ENCODE measurements around the gene SLC10A7.

The SLC10A7 gene

DNA sequence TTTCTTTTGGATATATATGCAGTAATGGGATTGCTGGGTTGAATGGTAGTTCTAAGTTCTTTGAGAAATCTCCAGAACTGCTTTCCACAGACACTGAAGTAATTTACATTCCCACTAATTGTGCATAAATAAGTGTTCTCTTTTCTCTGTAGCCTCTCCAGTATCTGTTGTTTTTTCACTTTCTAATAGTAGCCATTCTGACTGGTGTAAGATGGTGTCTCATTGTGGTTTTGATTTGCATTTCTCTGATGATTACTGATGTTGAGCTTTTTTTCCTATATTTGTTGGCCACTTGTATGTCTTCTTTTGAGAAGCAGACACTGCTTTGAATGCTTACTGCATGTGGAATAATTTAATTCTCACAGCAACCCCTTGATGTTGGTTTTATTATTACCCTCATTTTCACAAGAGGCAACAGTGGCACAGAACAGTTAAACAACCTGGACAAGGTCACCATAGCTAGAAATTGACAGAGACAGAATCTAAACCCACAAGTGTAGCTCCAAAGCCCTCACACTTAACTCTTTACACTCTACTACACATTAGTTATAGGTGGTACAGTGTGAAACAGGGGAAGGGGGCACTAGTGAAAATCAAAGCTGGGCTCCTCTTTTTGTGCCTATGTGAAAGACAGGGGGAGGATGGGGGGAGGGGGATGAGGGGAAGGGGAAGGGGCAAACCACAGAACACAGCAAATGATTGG, 211.3 kb downstream of the SLC10A7 start:
- DNase-seq (ENCODE audit: low read depth in 2 of 2) = no peak

DNA sequence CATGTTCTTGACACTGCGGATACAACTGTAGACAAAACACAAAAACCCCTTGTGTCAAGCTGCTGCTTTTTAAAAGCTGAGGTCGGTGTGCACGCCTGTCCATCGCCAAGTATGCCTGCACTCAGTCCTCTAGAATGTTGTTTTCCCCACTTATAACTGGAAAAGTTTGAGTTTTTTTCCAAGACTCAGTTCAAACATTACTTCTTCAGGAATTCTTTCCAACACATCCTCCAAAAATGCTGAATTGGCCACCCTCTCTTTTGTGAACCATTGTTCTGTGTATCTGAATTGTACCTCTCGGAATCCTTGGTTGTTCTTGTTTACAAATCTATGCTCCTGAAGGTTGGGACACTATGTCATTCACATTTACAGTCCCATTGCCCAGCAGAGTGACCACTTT, 212.8 kb downstream of the SLC10A7 start:
- no peak for DNase-seq (ENCODE audit: low read depth in 2 of 2)

DNA sequence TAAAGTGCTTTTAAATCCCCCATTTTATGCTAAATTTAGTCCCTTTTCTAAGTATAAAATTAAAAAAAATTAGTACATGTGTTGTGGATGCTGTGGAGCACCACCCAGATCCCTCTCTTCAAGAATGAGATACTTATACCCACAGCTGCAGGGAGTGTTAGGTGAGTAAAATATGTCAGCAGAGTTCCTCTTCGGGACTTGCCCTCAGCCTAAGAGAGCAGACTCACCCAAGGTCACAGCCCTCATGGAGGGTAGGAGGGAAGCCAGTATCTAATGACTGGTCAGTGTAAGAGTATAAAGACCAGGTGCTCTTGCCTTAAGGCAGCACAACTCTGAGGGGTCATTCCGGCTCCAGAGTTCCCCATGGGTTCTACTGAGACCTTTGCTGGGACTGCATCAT, 218.9 kb downstream of the SLC10A7 start:
- DNase-seq (ENCODE audit: low read depth in 2 of 2) = no peak

DNA sequence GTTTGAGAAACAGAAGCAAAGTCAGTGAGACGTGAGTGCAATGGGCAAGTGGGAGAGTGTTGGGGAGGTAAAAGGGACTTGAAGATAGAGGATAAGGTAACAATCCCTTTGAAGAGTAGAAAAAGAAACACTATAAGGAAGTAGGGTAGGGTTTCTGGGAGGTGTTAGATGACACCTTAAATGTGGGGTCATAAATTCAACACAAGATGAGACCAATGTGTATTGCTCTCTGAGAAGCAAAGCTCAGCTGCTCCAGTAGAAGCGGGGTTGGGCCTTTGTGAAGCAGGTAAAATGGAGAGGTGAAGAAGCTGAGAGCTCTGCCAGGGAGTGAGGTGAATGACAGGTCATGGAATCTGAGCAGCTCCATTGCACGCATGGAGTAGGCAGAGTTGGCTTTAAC, 222.1 kb downstream of the SLC10A7 start:
- no peak for DNase-seq (ENCODE audit: low read depth in 2 of 2)

DNA sequence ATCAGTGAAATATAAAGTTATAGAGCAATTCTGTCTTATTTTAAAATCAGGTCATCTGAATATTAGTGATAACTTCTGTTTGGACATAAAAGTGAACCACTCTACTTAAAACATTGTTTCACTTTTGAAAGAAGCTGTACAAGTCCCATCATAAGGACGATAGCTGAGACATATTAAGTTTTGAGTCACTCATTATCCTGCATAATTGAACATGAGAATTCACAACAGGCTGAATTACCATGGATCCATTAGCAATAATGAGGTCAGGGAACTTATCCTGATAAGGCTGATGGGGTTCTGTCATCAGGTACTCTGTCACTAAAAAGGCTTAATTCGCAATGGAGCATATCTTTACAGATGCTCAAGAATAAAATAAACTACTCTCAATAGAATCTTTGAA, 227.0 kb downstream of the SLC10A7 start:
- DNase-seq (ENCODE audit: low read depth in 2 of 2) = no peak

DNA sequence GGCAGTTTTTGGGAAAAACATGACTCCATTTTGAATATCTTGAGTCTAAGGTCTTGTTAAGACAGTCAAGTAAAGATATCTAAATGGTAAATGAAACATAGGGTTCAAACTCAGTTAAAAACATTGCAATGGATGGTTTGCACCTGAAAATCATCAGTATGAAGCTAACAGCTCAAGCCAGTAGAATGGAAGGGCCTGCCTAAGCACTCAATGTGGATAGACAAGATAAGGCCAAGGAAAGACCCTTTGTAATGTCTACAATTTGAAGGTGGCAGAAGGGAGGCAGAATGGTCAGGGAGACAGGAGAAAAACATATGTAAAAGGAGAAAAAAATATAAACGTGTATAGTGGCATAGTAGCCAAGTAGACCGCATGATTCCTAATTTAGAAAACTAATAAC, 229.2 kb downstream of the SLC10A7 start:
- no peak for DNase-seq (ENCODE audit: low read depth in 2 of 2)

DNA sequence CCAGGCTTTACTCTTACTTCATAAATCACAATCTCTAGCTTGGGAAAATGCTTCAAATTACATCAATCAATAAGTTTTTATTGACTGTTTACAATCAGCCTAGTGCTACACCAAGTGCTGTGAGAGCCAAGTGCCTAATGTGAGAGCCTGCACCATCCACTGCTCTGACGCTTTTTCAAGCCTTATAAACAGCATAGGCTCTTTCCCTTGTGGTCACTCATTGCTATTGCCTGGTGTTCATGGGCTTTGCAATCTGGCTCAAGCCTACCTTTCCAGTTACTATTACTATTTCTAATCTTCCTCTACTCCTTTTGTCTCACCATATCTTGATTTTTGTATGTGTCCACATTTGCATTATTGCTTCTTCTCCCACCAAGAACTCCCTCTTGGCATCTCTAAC, 230.4 kb downstream of the SLC10A7 start:
- no peak for DNase-seq (ENCODE audit: low read depth in 2 of 2)

DNA sequence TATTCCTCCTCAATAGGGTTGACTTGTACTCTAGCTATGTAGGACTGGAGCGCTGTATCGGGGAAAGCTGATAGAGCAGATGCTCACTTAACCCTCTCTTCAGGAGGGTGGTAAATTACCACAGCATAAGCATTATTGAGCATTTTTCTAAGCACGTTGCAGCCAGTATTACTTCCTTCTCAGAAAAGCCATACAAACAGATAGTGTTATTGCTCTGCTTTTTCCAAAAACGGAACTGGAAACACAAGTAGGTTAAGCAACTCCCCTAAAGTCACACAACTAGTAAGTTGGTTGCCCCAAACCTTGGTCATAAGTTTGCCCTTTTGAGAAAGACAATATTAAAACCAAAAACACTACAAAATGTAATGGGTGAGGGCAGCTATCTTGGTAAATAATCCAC, 233.5 kb downstream of the SLC10A7 start:
- no peak for DNase-seq (ENCODE audit: low read depth in 2 of 2)

DNA sequence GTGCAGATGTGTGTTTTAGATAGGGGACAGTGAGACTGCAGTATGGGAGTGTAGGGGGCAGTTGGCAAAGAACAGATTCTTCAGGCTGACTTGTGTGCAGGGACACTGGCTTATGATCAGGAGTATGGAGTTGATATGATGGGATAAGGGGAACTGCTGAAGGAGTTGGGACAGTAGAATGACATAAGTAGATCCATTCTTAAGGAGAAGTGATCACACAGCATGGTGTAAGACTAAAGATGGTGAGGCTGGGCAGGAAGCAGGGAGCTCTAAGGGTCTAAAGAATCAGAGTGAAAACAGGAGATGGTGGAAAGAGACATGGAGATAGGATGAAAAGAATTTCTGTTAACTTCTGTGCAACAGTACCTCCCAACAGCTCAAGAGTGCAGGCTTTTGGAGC, 236.7 kb downstream of the SLC10A7 start:
- no peak for DNase-seq (ENCODE audit: low read depth in 2 of 2)

DNA sequence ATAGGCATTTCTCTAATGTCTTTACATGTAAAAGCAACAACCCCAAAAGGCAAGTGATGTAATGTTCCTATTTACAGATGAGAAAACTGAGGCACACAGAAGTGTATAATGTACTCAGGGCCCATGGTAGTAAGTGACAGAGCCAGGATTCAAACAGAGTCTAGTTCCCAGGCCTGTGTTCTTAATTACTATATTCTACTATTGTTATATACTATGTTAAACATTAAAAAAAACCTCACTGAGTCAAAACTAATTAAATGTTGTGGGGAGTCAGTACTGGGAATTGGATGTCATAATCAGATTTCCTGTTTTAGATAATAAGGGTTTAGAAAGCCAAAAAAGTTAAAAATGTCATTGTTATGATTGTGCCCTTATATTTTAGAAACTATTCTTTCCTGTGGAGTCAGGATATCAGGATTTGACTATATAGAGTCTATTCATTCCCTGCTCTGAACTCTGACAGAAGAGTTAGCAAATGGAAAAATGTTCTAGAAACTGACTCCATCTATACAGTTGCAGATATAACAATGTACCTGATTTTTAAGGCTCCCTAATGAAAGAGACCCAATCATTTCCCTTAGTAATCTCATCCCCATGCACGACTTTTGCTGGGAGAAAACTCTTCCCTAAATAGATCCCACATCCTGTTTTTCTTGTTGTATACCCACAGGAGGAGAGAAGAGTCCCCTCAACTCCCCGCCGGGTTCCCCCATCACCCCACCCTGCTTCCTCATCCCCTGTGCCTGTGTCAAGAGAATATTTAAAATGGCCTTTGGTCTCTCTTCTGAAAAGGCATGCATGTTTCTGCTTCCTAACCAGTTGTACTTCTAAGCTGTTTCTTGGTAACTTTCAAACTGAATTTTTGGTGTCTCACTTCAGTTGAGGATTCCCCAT, 237.7 kb downstream of the SLC10A7 start:
- DNase-seq (ENCODE audit: low read depth in 2 of 2) = no peak

DNA sequence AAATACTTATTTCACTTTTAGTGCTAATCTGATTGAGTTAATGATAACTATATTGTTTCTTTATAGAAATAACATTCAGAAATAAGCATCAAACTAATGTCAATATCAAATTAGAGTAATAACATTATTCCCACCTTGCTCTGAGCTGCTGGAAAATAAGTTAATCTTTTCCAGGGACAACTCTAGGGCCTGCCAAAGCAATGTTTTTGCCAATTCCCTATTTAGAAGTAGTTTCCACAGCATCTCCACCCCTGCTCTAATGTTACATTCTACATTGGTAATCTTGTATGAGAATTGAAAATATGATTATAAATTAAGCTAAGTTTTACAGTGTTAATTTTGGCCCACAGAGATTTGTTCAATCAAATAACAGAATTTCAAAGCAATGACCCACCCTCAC, 239.1 kb downstream of the SLC10A7 start:
- no peak for DNase-seq (ENCODE audit: low read depth in 2 of 2)

DNA sequence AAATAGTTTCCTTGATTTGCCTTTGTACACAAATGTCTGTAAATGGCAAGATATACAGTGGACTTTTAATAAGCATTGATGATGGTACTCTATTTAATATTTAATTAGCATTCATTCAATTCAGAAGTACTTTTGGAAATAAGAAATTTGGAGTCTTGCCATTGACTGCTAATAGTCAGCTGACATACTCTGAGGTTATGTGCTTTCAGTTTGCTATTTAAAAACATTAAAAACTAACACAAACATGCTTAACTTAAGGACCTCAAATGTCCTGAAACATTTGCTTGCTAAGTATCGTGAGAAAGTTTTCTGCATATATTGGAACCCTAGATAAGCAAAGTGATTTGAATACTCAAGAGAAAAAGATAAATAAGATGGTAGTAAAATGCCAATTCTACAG, 242.8 kb downstream of the SLC10A7 start:
- DNase-seq (ENCODE audit: low read depth in 2 of 2) = no peak

DNA sequence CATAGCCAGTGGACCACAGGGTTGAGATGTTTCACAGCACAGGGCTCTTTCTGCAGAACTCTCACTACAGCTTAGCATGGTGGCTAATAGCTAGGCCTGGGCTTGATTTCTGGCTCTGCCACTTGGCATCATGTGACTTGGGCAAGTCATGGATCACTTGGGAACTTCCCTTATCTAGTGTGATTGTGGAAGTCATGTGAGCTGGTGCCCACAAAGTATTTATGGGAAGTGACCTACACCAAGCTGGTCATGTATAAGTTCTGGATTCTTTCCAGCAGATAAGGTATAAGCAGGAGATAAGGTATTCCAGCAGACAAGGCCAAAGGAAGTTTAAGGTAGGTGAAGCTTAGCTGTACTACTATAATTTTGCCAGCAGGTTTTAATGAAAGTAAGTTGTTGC, 246.4 kb downstream of the SLC10A7 start:
- no peak for DNase-seq (ENCODE audit: low read depth in 2 of 2)

DNA sequence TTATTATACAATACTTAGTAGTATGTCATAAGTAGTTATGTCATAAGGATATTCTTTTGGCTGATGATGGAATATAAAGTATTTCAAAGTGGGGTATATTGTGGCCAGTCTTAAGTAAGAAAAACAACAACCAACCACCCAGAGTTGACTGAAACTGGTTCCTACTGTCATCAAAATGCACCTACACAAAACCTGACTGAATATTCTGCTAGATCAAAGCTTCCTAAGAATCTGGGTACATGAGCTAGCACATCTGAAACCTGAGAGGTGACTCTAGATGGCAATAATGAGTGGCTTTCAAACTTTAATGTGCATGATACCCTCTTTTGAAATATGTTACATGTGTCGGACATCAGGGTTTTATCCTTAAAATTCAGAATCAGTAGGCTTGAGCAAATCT, 247.0 kb downstream of the SLC10A7 start:
- no peak for DNase-seq (ENCODE audit: low read depth in 2 of 2)

DNA sequence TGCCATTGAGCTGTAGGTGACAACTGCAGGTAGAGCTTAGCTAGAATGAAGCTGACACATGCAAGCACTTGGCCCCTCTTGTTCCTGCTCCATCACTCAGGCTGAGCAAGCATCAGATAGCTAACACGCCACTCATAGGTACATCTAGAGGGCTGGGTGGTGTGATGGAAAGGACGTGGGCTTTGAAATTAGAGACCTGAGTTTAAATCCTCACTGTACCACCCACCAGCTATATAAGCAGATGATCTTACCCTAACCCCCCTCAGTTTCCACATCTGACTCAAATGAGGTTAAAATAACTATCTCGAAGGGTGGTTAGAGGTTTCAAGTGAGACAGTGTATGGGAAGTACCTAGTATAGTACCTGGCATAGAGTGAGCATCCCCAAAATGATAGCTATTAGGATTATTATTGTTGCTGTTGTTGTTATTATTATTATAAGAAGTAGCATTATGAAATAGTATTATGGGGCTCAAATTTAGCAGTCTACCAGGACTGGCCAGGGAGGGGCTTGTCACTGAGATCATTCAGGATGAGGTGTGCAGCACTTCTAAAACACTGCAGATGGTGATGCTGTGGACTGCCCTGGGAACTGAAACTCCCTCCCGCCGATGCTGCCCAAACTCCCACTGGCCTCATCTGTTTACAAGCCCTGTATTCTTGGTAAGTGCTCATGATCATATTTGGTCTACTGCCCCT, 248.4 kb downstream of the SLC10A7 start:
- DNase-seq (ENCODE audit: low read depth in 2 of 2) = no peak

DNA sequence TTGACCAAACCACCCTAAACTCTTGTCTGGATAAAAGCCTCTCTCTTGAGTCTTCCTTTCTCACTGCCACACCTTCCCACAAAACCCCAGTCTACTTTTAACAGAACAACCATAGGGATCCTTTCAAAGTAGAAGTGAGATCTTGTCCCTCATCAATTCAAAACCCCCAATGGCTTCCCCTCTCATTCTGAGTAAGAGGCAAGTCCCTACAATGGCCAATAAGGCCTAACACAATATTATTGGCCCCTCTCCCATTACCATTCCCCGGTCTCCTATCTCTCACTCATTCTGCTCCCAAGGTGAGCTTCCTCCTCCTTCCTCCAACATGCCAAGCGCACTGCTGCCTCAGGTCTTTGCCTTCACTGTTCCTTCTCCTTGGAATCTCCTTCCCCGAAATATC, 250.3 kb downstream of the SLC10A7 start:
- no peak for DNase-seq (ENCODE audit: low read depth in 2 of 2)

DNA sequence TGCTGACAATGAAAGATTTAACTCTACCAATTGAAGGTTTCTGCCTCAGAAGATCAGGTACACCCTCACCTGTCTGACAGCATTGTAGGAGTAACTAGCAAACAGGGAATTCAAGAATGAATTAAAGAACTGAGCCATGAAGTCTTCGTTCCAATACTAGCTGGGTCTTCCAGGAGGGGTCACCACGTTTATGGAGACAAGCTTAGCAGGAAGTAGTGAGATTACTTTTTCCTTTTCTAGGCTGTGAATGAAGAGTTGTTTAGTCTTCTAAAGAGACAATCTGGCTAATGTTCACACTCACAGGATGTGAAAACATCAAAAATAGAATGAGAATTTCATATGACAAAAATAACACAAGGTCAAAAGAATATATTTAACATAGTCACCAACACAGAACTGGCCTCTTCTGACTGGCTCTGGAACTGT, 252.5 kb downstream of the SLC10A7 start:
- DNase-seq (ENCODE audit: low read depth in 2 of 2) = no peak

DNA sequence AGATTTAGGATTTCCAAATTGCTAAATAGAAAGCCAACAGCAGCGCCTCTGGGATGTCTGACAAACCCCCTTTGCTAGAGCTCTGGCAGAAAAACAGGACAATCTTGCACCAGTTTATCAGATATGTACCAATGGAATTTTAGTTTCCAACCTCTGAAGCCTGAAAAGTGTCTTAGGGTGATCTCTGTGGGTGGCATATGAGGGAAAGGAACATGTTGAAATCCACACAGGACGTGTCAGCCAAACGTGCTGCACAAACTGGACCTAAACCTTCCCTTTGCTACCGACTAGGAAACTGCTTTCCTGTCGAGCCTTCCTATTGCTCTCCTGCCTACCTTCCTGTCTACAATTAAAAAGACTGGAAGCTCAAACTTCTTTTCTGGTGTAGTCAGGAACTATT, 253.9 kb downstream of the SLC10A7 start:
- DNase-seq (ENCODE audit: low read depth in 2 of 2) = no peak

DNA sequence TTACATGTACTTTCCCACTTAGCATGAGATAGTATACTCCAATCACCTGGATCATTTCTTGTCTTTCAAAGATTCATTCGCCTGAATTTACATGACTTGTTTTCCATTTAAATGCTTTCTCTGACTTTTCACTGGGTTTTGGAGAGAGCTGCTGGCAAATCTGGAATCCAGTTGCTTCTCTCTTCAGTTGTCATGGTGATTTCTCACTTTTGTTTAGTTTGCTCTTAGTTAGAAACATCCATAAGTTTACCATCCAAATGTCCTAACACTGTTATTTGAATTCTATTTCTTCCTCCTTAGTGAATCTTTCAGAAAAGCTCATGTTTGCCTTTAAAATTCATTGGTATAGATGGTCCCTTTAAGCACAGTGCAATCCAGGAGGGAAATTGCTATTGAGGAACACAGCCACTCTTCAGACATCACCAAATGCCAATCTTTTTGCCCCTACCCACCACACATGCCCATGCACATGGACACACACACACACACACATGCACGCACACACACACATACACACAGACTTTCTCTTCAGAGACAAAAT, 255.7 kb downstream of the SLC10A7 start:
- no peak for DNase-seq (ENCODE audit: low read depth in 2 of 2)

DNA sequence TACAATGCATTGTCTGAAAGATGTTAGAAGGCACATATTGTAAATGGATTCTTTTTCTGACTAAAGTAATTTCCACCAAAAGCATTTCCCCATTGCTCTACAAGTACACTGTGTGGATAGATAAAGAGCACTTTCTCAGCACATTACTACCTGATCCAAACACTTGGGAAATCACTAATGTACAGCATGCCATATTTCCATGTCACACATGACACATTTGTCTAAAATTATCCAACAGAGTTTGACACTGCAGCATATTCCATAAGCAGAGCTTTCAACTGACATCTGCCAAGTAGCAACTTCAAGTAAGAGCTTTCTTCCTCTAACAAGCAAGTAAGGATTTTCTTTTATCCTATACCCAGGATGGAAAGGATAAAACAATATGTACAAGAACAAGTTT, 257.9 kb downstream of the SLC10A7 start:
- no peak for DNase-seq (ENCODE audit: low read depth in 2 of 2)

DNA sequence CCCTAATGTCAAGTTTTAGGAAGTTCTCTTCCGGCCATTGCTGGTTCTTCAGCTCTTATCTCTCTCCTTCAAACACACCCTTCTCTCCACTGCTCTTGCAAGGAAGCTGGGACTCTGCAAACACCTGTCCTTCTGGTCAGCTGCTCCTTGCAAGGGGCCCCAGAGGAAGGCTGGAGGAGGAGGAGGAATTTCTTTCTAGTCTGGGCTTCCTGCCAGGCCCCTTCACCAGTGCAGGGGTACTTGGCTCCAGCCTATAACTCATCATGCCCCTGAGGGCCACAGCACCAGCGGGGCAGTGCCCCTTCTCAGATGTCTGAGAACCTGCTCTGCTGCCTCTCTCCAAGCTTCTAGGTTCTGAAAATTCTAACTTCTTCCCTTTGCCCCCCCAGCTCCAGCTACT, 260.7 kb downstream of the SLC10A7 start:
- no peak for DNase-seq (ENCODE audit: low read depth in 2 of 2)

DNA sequence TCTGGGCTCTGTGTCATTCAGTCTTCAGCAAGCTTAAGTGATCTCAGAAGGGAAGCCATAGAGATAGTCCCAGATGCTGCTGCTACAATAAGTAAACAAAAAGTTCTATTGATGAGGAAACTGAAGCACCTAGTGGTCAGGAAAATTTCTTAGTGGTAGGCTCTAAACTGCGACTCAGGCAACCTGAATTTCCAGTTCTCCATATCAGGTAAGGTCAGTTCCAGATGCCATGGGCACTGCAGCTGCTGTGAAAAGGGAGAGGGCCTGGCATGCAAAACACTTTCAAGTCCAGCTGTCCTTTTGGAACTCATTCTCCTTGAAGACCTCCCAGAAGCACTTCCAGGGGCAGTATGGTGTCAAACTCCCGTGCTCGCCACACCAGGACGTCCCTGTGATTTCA, 261.2 kb downstream of the SLC10A7 start:
- no peak for DNase-seq (ENCODE audit: low read depth in 2 of 2)
